WERI-Rb-1 (cell line): ENCODE measurements around the gene C1orf50.

Experiments used
- DNase-seq: peaks from one replicate; pipeline ENCODE4 v3.0.0-alpha.2; 2020
- H3K27ac ChIP-seq: fragments of 250-450 bp; sonication (Bioruptor Pico); 2 replicates; pipeline ENCODE4 v1.5.1; 2020; ENCODE audit warnings: mild to moderate bottlenecking, moderate library complexity
- H3K27me3 ChIP-seq: fragments of 250-450 bp; sonication (Bioruptor Pico); 2 replicates; pipeline ENCODE4 v1.5.1; 2021; ENCODE audit warnings: mild to moderate bottlenecking, low read depth, moderate library complexity; ENCODE audit not compliant: insufficient read depth, severe bottlenecking
- H3K36me3 ChIP-seq: fragments of 250-450 bp; sonication (Bioruptor Pico); 2 replicates; pipeline ENCODE4 v1.5.1; 2020; ENCODE audit warnings: mild to moderate bottlenecking, moderate library complexity
- H3K4me3 ChIP-seq: 2 replicates; pipeline ENCODE4 v1.5.1; 2011; ENCODE audit warnings: low read depth, mild to moderate bottlenecking, control low read depth, low read length
- H3K9me3 ChIP-seq: fragments of 250-450 bp; sonication (Bioruptor Pico); 2 replicates; pipeline ENCODE4 v1.5.1; 2021; ENCODE audit warnings: mild to moderate bottlenecking, moderate library complexity; ENCODE audit not compliant: severe bottlenecking
- CTCF ChIP-seq: IDR thresholded peaks from 2 replicates; pipeline ENCODE4 v1.5.1; 2011; ENCODE audit warnings: low read depth, mild to moderate bottlenecking, control low read depth, inconsistent platforms, low read length

The C1orf50 gene

GRCh38 chr1:42761567-42761966 is 5.5 kb upstream of the C1orf50 start:
- Histone ChIP-seq H3K36me3 (peaks cover 27% of the 10 kb centered on the region), H3K27ac (no peak overlapping the region), H3K4me3 (no peak overlapping the region), H3K9me3 (no peaks in the 10 kb centered on the region), H3K27me3 (no peaks in the 10 kb centered on the region)
- no peak for DNase-seq
- no peak for TF ChIP-seq CTCF

- Histone ChIP-seq H3K4me3 (no peak overlapping the region), H3K27ac (no peak overlapping the region), H3K36me3 (peaks cover 26% of the 10 kb centered on the region), H3K27me3 (no peaks in the 10 kb centered on the region), H3K9me3 (no peaks in the 10 kb centered on the region)
- no peak for DNase-seq
- TF ChIP-seq CTCF: no peak
Observed at GRCh38 chr1:42762269-42762668, 4.8 kb upstream of the C1orf50 start.

DNA sequence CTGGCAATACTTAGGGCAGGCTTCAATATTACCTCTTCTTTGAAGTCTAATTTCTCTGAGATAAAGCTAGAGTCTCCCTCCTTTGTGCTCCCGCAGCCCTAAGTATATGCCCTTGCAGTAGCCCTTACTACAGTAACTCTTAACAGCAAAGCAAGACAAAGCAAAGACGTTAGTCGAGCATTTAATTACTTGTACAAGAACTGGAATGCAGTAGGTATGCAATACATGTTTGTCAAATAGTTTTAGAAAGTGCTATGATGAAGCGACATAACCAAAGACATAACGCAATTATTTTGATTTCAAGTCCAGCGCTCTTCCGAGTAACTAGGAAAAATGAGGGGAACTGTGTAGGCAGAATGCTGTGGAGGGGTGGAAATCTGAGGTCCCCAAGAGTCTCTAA is 1.8 kb upstream of the C1orf50 start:
- Histone ChIP-seq H3K4me3 (peak overlapping the region; percentile 95; the same call in 1 of the 2 replicates), H3K27me3 (no peaks in the 10 kb centered on the region), H3K27ac (no peak overlapping the region), H3K9me3 (no peaks in the 10 kb centered on the region), H3K36me3 (peaks cover 17% of the 10 kb centered on the region)
- no peak for DNase-seq
- no peak for TF ChIP-seq CTCF

- DNase-seq: peak; percentile 63
- peaks cover 20% of the 10 kb centered on the region for H3K36me3 ChIP-seq
- no peaks in the 10 kb centered on the region for H3K9me3 ChIP-seq
- no peaks in the 10 kb centered on the region for H3K27me3 ChIP-seq
- peak overlapping the region; percentile 70 for H3K27ac ChIP-seq
- peak; percentile 66 for TF ChIP-seq CTCF
- peak overlapping the region; percentile 95 for H3K4me3 ChIP-seq
Observed at GRCh38 chr1:42765832-42766740, 963 bp upstream of the C1orf50 start.

- Histone ChIP-seq H3K4me3 (peak overlapping the region; percentile 95), H3K27me3 (no peaks in the 10 kb centered on the region), H3K9me3 (no peaks in the 10 kb centered on the region), H3K27ac (peak overlapping the region; percentile 85), H3K36me3 (peaks cover 26% of the 10 kb centered on the region)
- DNase-seq: no peak
- no peak for TF ChIP-seq CTCF
Observed at GRCh38 chr1:42767510-42768000, 506 bp downstream of the C1orf50 start.

DNA sequence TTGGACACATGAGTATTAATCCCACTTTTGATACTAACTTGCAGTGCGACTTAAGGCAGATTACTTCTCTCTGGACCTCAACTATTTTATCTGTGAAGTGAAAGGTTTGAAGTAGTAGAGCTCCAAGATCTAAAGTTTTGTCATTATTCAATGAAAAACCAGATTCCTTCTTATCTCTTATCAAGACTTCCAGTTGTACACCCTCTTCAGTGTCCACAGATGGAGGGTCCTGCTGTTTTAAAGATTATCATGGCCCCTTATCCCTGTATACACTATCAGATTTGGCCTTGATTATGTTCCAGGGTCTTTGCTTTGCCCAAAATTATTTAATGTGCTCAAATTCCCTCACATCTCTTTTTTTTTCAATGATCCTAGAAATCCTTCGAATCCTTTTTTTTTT is 1.1 kb downstream of the C1orf50 start:
- H3K36me3 ChIP-seq: peaks cover 32% of the 10 kb centered on the region
- DNase-seq: no peak
- H3K27ac ChIP-seq: no peak overlapping the region
- TF ChIP-seq CTCF: no peak
- H3K9me3 ChIP-seq: no peaks in the 10 kb centered on the region
- H3K4me3 ChIP-seq: peak overlapping the region; percentile 95
- no peaks in the 10 kb centered on the region for H3K27me3 ChIP-seq
